GM19193 (cell line): ENCODE results near the gene PDE4B.

Experiments
- POLR2A ChIP-seq: IDR thresholded peaks from 4 replicates; pipeline ENCODE4 v1.6.1; 2011; ENCODE audit not compliant: insufficient read depth, insufficient read length; ENCODE audit errors: extremely low read depth

The PDE4B gene

DNA sequence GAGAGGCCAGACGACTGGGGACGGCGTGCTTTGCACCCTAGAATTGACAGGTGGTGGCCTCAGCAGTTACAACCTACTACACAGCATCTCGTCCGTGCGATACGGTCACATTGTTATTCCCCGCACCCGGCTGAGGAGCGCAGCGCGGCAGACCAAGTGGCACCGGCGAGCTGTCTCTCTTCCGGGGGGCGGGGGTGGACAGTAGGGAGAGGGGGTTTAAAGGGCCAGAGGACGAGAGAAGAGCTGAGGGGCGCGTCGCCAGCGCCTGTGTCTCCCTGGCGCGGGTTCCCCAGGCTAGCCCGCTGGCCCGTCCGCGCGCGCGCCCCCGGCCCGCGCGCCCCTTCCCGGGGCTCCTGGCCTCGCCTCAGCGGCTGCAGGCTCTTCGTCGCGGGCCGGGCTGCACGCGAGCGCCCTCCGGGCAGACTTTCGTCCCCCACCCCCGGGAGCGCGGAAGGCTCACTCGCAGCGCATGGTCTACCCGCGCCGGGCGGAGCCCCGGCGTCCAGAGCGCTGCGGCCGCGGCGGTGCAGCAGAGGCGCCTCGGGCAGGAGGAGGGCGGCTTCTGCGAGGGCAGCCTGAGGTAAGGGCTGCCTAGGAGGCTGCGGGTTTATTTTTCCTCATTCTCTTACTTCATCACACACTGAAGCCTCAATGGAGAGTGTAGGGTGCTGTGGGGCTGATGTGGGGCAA is at the start of gene PDE4B:
Gene PDE4B (plus strand): TSS at position 227 of the 690 bp plus-strand sequence.
- TF ChIP-seq POLR2A: no peak

DNA sequence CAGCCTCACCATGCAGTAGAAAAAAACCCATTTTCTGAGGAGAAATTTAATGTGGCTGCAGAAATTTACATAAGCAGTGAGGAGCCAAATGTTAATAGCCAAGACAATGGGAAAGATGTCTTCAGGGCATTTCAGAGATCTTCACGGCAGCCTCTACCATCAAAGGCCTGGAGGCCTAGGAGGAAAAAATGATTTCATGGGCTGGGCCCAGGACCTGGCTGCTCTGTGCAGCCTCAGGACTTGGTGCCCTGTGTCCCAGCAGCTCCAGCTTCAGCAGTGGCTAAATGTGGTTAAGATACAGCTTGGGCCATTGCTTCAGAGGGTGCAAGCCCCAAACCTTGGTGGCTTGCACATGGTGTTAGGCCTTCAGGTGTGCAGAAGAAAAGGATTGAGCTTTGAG is 48.0 kb upstream of the PDE4B start:
- TF ChIP-seq POLR2A: no peak

DNA sequence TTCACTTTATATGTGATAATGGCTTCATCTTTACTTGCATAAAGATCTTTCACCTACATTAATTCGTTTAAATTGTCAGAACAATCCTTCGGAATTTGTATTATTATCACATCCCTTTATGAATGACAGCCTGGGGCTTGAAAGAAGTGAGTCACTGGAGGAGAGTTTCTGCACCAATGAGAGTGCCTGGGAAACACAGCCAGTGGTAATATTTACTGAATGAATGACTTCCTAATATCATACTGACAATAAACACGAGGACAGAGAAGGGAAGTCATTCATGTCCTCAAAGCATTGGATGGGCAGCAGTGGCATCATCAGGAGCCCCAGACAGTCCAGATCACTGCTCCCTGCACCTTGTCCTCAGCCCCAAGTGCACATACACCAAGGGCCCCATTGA is 40.7 kb upstream of the PDE4B start:
- no peak for TF ChIP-seq POLR2A

DNA sequence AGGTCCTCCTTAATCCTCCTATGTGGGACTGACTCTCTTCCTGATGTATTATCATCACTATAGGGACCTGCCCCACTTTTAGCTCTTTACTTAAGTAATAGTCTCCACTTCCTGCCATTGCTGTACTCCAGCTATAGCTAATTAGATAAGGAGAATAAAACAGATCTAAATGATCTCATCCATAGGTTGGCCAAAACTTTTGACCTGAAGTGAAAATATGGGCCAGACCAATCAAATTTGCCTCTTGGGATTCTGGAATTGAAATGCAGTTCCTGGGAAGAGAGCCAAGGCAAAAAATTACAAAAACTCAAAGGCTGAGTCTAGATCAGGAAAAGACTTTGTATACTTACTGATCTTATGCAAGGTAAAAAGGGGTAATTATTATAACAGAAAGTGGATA is 36.1 kb upstream of the PDE4B start:
- no peak for TF ChIP-seq POLR2A

DNA sequence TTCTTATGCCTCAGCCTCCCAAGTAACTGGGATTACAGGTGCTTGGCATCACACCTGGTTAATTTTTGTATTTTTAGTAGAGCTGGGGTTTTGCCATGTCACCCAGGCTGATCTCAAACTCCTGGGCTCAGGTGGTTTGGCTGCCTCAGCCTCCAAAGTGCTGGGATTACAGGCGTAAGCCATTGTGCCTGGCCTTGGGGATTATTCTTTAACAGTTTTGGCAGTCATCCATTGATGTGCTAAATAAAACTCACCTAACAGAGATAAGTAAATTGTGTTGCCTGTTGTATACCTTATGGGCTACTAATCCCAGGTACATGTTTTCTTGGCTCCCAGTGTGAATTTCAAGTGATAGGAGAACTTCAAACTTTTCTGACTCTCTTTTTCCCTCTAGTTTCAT is 35.2 kb upstream of the PDE4B start:
- no peak for TF ChIP-seq POLR2A

DNA sequence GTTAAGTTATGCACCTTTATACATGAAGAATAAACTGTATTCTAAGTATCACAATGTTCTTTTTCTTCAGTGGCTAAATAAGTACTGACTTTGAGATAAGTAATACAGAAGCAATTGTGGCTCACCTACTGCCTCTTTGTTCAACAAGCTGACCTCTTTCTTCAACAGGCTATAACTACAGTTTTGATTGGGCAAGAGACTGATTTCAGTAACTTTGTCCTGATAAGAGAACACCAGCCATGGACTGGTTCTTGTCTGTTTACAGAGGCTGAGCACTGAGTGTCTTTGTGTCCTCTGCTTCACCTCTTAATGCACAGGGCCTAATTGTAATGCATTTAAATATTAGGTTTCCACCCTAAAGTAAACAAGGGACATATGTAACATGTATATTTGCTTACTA is 34.6 kb upstream of the PDE4B start:
- TF ChIP-seq POLR2A: no peak

DNA sequence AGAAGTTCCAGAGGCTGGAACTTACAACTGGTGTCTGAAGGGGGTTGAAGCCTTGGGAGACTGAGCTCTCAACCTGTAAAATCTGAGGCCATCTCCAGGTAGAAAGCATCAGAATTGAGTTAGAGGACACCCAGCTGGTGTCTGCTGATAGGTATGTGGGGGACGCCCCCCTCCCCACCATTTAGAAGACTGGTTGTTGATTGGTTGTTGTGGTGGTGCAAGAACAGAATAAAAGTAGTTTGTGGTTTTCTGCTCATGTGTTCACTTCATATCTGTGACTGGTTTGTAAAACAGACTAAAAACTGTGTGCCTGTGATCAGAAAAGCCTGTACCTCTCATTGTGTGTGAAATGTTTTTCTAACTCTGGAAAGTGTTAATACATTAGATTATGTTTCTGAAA is 33.2 kb upstream of the PDE4B start:
- TF ChIP-seq POLR2A: no peak

DNA sequence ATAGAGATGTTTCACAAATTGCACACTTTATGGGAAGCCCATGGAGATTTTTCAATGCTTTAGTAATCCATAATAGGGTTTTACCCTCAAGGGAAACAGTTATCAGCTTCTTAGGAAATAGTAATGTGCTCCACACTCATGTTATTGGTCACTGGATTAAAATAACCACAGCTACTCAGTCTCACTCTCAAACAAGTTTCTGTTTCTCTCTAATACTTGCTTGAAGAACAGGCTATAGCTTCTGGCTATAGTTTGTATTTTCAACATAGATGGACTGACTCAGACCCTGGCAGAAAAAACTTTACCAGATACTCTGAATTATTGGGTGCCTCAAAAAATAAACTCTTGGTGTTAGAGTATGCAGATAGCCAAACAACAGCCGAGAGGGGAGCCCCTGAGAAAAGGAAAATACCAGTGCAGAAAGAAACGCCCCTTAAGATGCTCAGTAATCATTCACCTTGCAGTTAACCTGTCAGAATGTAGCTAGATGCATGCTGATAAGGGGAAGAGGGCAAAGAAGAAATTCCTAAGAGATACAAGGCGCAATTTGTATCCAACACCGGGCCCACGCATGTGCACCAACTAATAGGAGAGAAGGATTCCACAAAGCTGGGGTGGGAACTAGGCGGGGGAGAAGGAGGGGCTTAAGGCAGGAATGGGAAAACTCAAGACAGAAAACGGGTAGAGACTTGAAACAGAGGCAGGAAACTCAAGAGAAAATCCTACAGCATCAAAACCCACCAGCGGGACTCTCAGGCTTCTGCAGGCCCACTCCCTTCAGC is 30.4 kb upstream of the PDE4B start:
- TF ChIP-seq POLR2A: no peak

DNA sequence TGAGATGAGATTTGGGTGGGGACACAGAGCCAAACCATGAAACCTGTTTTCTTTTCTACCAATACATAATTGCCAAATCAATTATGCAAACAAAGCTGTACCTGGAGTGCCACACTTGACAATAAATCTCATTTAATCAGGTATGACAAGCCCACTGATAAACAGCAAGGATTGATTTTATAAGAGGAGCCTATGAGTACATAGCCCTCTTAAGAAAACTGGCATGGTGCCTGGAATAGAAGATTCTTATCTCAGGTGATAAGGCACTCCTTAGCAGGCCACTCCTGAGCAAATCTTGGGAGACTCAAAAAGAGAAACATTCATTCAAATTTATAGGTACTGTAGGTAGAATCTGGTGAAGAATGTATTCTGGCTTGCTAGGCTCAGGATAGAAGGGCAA is 28.6 kb upstream of the PDE4B start:
- TF ChIP-seq POLR2A: no peak

DNA sequence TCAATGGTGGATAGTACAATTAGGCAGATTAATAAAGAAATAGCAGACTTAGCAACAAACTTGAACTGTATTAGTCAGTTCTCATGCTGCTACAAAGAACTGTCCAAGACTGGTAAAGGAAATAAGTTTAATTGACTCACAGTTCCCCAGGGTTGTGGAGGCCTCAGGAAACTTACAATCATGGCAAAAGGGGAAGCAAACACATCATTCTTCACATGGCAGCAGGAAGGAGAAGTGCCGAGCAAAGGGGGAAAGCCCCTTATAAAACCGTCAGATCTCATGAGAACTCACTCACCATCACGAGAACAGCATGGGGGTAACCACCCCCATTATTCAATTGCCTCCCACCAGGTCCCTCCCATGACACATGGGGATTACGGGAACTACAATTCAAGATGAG is 27.1 kb upstream of the PDE4B start:
- no peak for TF ChIP-seq POLR2A

DNA sequence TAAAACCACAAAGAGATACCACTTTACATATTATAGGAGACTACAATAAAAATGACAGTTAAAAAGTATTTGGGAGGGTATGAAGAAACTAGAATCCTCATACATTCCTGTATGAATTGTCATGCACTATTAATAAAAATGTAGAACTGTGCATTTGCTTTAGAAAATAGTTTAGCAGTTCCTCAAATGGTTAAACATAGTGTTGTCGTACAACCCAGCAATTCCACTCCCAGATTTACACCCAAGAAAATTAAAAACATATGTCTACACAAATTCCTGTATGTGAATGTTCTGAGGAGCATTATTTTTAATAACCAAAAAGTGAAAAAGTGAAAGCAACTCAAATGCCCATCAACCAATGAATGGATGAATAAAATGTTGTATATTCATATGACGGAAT is 23.1 kb upstream of the PDE4B start:
- TF ChIP-seq POLR2A: no peak

DNA sequence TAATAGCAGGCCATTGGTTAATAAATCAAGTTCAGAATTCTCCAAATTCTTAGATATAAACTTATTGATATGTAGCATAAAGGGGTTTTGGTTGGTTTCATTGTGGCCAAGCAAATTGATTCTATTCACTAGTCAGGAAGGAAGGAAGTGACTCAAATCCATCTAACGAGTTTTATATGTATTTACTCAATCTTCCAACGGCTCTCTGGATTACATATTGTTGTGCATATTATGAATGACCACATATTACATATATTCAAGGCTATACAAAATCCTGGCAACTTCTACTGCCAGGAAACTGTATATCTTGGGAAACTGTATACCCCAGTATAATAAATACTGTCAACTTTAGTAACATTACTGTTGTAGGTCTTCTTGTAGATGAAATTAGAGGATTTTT is 20.1 kb upstream of the PDE4B start:
- TF ChIP-seq POLR2A: no peak

DNA sequence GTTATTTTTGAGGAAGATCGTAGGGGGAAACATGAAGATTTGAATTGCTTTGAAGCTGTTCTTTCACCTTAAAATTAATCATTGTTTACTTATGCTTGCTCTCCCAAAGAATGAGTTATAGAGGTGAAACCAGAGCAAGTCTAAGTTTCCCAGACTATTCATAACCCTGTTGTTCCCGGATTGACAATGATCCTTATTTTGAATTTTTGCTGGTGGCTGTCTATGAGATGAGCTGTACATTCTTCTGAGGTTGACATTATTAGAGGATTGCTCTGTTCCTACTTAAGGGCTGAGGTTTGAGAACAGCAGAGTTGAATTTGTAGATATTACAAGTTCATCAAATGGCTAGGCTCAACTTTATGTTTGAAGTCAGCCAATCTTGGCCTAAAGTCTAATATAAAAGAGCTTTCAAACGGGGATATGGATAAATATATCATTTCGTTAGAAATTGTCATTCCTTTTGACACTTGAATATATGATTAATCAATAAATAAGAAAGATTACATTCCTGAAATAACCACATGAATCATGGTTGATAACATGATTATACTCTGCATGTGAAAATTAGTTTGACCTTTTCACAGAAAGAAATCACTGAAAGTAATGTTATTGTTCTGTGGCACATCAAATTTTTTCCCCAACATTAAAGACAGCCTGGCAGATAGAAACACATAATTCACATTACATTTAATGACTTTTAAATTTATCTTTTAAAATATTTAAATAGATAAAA is 19.1 kb upstream of the PDE4B start:
- no peak for TF ChIP-seq POLR2A

DNA sequence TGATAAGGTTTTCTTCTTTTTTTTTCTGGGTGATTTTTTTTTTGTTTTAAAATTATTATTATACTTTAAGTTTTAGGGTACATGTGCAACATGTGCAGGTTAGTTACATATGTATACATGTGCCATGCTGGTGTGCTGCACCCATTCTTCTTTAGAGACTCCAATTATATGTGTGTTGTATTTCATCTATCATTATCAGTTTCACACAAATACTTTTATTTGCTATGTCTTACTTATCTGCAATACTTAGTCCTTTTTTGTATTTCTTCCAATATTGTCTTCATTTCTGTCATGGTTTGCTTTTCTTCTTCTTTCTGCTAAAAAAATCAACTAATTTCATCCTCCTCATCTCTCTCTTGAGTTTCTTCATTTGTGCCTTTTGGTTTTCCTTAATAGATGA is 3.9 kb upstream of the PDE4B start:
- no peak for TF ChIP-seq POLR2A

DNA sequence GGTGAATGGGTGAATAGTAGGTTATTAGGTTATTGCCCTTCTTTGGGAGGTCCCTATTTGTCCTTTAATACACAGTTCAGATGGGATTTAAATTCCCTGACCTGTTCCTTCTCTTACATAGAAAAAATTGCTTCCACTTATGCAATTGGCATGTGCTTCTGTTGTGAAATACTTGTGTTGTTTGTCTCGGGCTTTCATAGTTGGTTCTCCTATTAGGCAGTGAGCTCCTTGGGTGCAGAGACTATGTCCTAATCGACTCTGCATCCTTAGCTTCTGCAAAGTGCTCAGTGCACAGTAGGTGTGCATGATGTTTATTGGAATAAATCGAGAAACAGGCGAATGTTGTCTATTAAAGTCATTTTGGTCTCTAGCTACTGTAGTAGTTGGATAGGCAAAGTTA is 1.3 kb upstream of the PDE4B start:
- TF ChIP-seq POLR2A: no peak
